Measurements from ENCODE around the gene VPS13D.
"Not testable (repeated sequence)": the region's sequence is repeated elsewhere in the genome, so short reads cannot be mapped to it uniquely, and the experiment has no call there.

Gene VPS13D

GRCh38 chr1:12320486-12320885 is 90.7 kb downstream of the VPS13D start:
- no peak for DNase-seq (ENCODE audit: low read depth in 1 of 2, low spot score in 1 of 2)
- no peak for TF ChIP-seq JUND (IDR thresholded peaks at IDR 0.05; ENCODE audit: low read depth)
- in situ Hi-C loops (cut with HindIII; ENCODE audit: low pct_unique_long_range_greater_than_20kb, low sequenced_read_pairs), result no loop called here

- no peak for DNase-seq (ENCODE audit: low read depth in 1 of 2, low spot score in 1 of 2)
- TF ChIP-seq JUND (IDR thresholded peaks at IDR 0.05; ENCODE audit: low read depth), result no peak
- in situ Hi-C loops (cut with HindIII; ENCODE audit: low pct_unique_long_range_greater_than_20kb, low sequenced_read_pairs), result no loop called here
Measured at GRCh38 chr1:12324423-12324822, 94.6 kb downstream of the VPS13D start.

- DNase-seq (ENCODE audit: low read depth in 1 of 2, low spot score in 1 of 2); in situ Hi-C loops (cut with HindIII; ENCODE audit: low pct_unique_long_range_greater_than_20kb, low sequenced_read_pairs): not testable (repeated sequence)
Measured at GRCh38 chr1:12324973-12325372, 95.1 kb downstream of the VPS13D start.

GRCh38 chr1:12326986-12327385 is 97.2 kb downstream of the VPS13D start:
- in situ Hi-C loops (cut with HindIII; ENCODE audit: low pct_unique_long_range_greater_than_20kb, low sequenced_read_pairs), result no loop called here
- TF ChIP-seq JUND (IDR thresholded peaks at IDR 0.05; ENCODE audit: low read depth), result no peak
- DNase-seq (ENCODE audit: low read depth in 1 of 2, low spot score in 1 of 2), result no peak

- no peak for TF ChIP-seq JUND (IDR thresholded peaks at IDR 0.05; ENCODE audit: low read depth)
- no peak for DNase-seq (ENCODE audit: low read depth in 1 of 2, low spot score in 1 of 2)
- in situ Hi-C loops (cut with HindIII; ENCODE audit: low pct_unique_long_range_greater_than_20kb, low sequenced_read_pairs), result no loop called here
Measured at GRCh38 chr1:12327566-12327965, 97.7 kb downstream of the VPS13D start.

GRCh38 chr1:12333036-12333785 is 103.4 kb downstream of the VPS13D start:
- TF ChIP-seq JUND (IDR thresholded peaks at IDR 0.05; ENCODE audit: low read depth), result no peak
- in situ Hi-C loops (cut with HindIII; ENCODE audit: low pct_unique_long_range_greater_than_20kb, low sequenced_read_pairs), result no loop called here
- DNase-seq (ENCODE audit: low read depth in 1 of 2, low spot score in 1 of 2), result no peak

GRCh38 chr1:12335815-12336214 is 106.0 kb downstream of the VPS13D start:
- no peak for DNase-seq (ENCODE audit: low read depth in 1 of 2, low spot score in 1 of 2)
- in situ Hi-C loops (cut with HindIII; ENCODE audit: low pct_unique_long_range_greater_than_20kb, low sequenced_read_pairs), result no loop called here
- no peak for TF ChIP-seq JUND (IDR thresholded peaks at IDR 0.05; ENCODE audit: low read depth)

- TF ChIP-seq JUND (IDR thresholded peaks at IDR 0.05; ENCODE audit: low read depth), result no peak
- no peak for DNase-seq (ENCODE audit: low read depth in 1 of 2, low spot score in 1 of 2)
Measured at GRCh38 chr1:12336413-12336812, 106.6 kb downstream of the VPS13D start.

GRCh38 chr1:12338017-12338416 is 108.2 kb downstream of the VPS13D start:
- no peak for TF ChIP-seq JUND (IDR thresholded peaks at IDR 0.05; ENCODE audit: low read depth)
- in situ Hi-C loops (cut with HindIII; ENCODE audit: low pct_unique_long_range_greater_than_20kb, low sequenced_read_pairs), result no loop called here
- DNase-seq (ENCODE audit: low read depth in 1 of 2, low spot score in 1 of 2), result no peak

More at GRCh38 chr1:12336413-12336812, 106.6 kb downstream of the VPS13D start:
- in situ Hi-C loops (cut with HindIII; ENCODE audit: low pct_unique_long_range_greater_than_20kb, low sequenced_read_pairs), result no loop called here

- in situ Hi-C loops (cut with HindIII; ENCODE audit: low pct_unique_long_range_greater_than_20kb, low sequenced_read_pairs), result no loop called here
- TF ChIP-seq JUND (IDR thresholded peaks at IDR 0.05; ENCODE audit: low read depth), result no peak
Measured at GRCh38 chr1:12338823-12339222, 109.0 kb downstream of the VPS13D start.

GRCh38 chr1:12339396-12339795 is 109.6 kb downstream of the VPS13D start:
- no peak for DNase-seq (ENCODE audit: low read depth in 1 of 2, low spot score in 1 of 2)
- in situ Hi-C loops (cut with HindIII; ENCODE audit: low pct_unique_long_range_greater_than_20kb, low sequenced_read_pairs), result no loop called here

More at GRCh38 chr1:12338823-12339222, 109.0 kb downstream of the VPS13D start:
- DNase-seq (ENCODE audit: low read depth in 1 of 2, low spot score in 1 of 2), result no peak

GRCh38 chr1:12339811-12340543 is 110.1 kb downstream of the VPS13D start:
- DNase-seq (ENCODE audit: low read depth in 1 of 2, low spot score in 1 of 2), result no peak
- in situ Hi-C loops (cut with HindIII; ENCODE audit: low pct_unique_long_range_greater_than_20kb, low sequenced_read_pairs), result no loop called here
- TF ChIP-seq JUND (IDR thresholded peaks at IDR 0.05; ENCODE audit: low read depth), result no peak

More at GRCh38 chr1:12339396-12339795, 109.6 kb downstream of the VPS13D start:
- TF ChIP-seq JUND (IDR thresholded peaks at IDR 0.05; ENCODE audit: low read depth), result no peak

- DNase-seq (ENCODE audit: low read depth in 1 of 2, low spot score in 1 of 2), result no peak
- no peak for TF ChIP-seq JUND (IDR thresholded peaks at IDR 0.05; ENCODE audit: low read depth)
- in situ Hi-C loops (cut with HindIII; ENCODE audit: low pct_unique_long_range_greater_than_20kb, low sequenced_read_pairs), result no loop called here
Measured at GRCh38 chr1:12340544-12340930, 110.7 kb downstream of the VPS13D start.

Data from T47D (cell line).